ENCODE results near the gene NT5C1A.

Gene NT5C1A

DNA sequence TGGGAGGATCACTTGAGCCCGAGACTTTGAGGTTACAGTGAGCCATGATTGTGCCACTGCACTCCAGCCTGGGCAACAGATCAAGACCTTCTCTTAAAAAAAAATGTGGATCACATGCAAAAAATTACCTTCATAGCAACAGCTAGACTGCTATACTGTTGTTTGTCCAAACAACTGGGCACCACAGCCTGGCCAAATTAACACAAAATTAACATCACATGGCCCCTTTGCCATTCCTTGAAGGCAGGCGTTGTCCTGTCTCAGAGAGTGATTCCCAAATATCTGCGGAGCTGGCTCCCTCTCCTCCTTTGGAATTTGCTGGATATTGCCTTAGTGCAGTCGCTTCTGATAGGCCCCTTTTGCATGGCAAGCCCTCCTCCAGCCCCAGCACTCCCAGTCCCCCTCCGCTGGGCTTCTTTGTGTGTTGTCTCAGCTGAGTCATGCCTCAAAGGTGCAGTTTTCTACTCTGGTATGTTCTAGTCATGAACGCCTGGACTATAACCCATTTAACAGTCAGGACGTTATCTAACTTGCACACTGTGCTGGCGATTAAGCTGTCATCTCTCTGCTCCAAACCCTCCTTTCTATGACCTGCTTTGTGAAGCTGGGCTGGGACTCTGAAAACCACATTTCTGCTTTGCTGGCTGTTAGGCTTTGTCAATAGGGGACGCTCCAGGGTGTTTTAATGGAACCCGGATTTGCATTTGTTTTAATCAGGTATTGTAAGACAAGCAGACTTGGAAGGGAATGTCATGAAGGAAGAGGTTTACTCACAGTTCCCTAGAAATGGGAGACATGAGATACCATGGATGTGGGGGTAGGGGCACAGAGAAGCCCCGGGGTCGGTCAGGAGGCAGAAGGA lies 39.4 kb upstream of the NT5C1A start:
- ChIA-PET CTCF (interaction anchor here (0.6 to 0.8 kb wide), 2 partner anchors 10 to 39 kb away, joined by 3 read pairs; no protein-coding TSS in a partner anchor), POLR2A (interaction anchor here (1.5 to 2.4 kb wide), 2 partner anchors 10 to 27 kb away, joined by 3 to 15 read pairs; partner anchors contain the start of gene PPIE)
- DNase-seq (ENCODE audit: extremely low spot score), result no peak

DNA sequence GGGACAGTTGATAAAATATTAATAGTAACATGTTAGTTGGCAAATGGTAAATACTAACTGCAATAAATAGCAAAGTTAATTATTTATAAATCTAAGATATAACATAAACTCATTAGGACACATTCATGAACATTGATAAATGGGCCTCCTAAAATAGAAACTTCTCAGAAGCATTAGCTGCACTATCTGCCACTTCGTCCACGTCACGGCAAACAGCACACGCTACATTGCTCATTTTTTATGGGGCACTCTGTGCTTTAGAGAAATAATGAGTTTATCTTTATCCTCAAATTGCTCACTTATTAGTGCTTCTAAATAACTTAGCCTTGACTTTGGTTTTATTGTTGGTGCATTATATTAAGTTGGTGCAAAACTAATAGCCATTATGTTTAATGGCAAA lies 35.6 kb upstream of the NT5C1A start:
- TF ChIP-seq NFRKB (IDR thresholded peaks at IDR 0.05) (no peak), TARDBP (IDR thresholded peaks at IDR 0.05) (no peak), ELF4 (IDR thresholded peaks at IDR 0.05) (no peak), LEF1 (IDR thresholded peaks at IDR 0.05; ENCODE audit: borderline replicate concordance) (no peak), ARNT (IDR thresholded peaks at IDR 0.05) (no peak), BHLHE40 (IDR thresholded peaks at IDR 0.05; ENCODE audit: borderline replicate concordance) (no peak), ZNF384 (IDR thresholded peaks at IDR 0.05) (no peak), SP1 (IDR thresholded peaks at IDR 0.05) (no peak), HDGF (IDR thresholded peaks at IDR 0.05; ENCODE audit: borderline replicate concordance) (no peak), L3MBTL2 (conservative IDR thresholded peaks at IDR 0.05) (no peak), FOXK2 (IDR thresholded peaks at IDR 0.05) (no peak), SUZ12 (IDR thresholded peaks at IDR 0.05) (no peak), FOXM1 (IDR thresholded peaks at IDR 0.05; ENCODE audit: borderline replicate concordance) (no peak), FOXA1 (IDR thresholded peaks at IDR 0.05) (no peak), CTBP1 (IDR thresholded peaks at IDR 0.05; ENCODE audit: borderline replicate concordance) (no peak)
- TF ChIP-seq, protein P1, sequence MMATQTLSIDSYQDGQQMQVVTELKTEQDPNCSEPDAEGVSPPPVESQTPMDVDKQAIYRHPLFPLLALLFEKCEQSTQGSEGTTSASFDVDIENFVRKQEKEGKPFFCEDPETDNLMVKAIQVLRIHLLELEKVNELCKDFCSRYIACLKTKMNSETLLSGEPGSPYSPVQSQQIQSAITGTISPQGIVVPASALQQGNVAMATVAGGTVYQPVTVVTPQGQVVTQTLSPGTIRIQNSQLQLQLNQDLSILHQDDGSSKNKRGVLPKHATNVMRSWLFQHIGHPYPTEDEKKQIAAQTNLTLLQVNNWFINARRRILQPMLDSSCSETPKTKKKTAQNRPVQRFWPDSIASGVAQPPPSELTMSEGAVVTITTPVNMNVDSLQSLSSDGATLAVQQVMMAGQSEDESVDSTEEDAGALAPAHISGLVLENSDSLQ (IDR thresholded peaks at IDR 0.05), result no peak
- DNase-seq (ENCODE audit: extremely low spot score), result no peak
- POLR2A ChIA-PET, result no interaction called here
- CTCF ChIA-PET, result interaction anchor here (1.5 kb wide), 1 partner anchor 101 kb away, joined by 3 read pairs; no protein-coding TSS in a partner anchor

More for the DNA sequence above, 39.4 kb upstream of the NT5C1A start:
- TF ChIP-seq BHLHE40 (IDR thresholded peaks at IDR 0.05; ENCODE audit: borderline replicate concordance) (no peak), ELF4 (IDR thresholded peaks at IDR 0.05) (no peak), CTBP1 (IDR thresholded peaks at IDR 0.05; ENCODE audit: borderline replicate concordance) (no peak), TARDBP (IDR thresholded peaks at IDR 0.05) (no peak), SP1 (IDR thresholded peaks at IDR 0.05) (no peak), NFRKB (IDR thresholded peaks at IDR 0.05) (no peak), ZNF384 (IDR thresholded peaks at IDR 0.05) (no peak), FOXM1 (IDR thresholded peaks at IDR 0.05; ENCODE audit: borderline replicate concordance) (no peak)
- TF ChIP-seq, protein P1 (IDR thresholded peaks at IDR 0.05), result no peak

DNA sequence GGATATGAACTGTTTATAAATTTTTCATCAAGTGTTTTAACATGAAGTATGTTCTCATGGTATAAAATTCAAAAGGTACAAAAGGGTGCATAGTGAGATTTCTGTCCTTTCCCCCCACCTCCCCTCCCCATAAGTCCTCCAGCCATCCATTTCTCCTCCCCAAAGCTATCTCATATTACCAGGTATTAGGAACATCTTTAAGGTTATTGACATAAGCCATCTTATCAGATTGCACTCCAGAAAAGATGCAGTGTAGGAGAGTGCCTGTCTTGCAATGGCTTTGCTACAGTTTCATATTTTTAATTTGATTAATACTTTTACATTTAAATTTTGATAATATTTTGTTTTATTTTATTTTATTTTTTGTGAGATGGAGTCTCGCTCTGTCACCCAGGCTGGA lies 32.9 kb upstream of the NT5C1A start:
- no peak for DNase-seq (ENCODE audit: extremely low spot score)
- POLR2A ChIA-PET, result no interaction called here
- TF ChIP-seq TARDBP (IDR thresholded peaks at IDR 0.05), result no peak
- no peak for TF ChIP-seq LEF1 (IDR thresholded peaks at IDR 0.05; ENCODE audit: borderline replicate concordance)
- no peak for TF ChIP-seq FOXK2 (IDR thresholded peaks at IDR 0.05)
- no peak for TF ChIP-seq L3MBTL2 (conservative IDR thresholded peaks at IDR 0.05)
- TF ChIP-seq, protein P1 (IDR thresholded peaks at IDR 0.05), result no peak
- no peak for TF ChIP-seq ZNF384 (IDR thresholded peaks at IDR 0.05)
- no peak for TF ChIP-seq SUZ12 (IDR thresholded peaks at IDR 0.05)
- no peak for TF ChIP-seq FOXA1 (IDR thresholded peaks at IDR 0.05)
- no peak for TF ChIP-seq SP1 (IDR thresholded peaks at IDR 0.05)
- no peak for TF ChIP-seq BHLHE40 (IDR thresholded peaks at IDR 0.05; ENCODE audit: borderline replicate concordance)
- no peak for TF ChIP-seq HDGF (IDR thresholded peaks at IDR 0.05; ENCODE audit: borderline replicate concordance)
- no peak for TF ChIP-seq NFRKB (IDR thresholded peaks at IDR 0.05)
- CTCF ChIA-PET, result interaction anchor here (0.5 to 1.0 kb wide), 2 partner anchors 38 to 99 kb away, joined by 3 to 5 read pairs; no protein-coding TSS in a partner anchor

DNA sequence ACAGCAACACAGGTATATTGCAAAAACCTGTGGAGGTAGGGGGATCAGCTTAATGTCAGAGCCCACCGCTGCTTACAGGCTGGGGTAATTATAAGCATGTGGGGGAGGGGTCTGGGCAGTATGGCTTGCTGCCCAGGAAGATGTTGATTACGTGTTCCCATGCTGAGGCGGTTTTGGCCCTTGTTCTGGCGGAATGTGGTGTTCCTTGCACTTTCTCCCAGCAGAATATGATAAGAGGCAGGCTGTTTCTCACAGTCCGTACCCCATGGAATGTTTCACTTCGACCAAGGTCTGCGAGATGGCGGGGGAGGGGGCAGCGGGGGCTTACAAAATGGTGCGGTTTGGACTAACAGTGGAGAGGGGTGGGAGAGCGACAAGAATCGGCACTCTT lies 29.1 kb upstream of the NT5C1A start:
- DNase-seq (ENCODE audit: extremely low spot score), result no peak
- TF ChIP-seq HDGF (IDR thresholded peaks at IDR 0.05; ENCODE audit: borderline replicate concordance) (no peak), ARNT (IDR thresholded peaks at IDR 0.05) (no peak), FOXA1 (IDR thresholded peaks at IDR 0.05) (no peak), ZNF384 (IDR thresholded peaks at IDR 0.05) (no peak), CTBP1 (IDR thresholded peaks at IDR 0.05; ENCODE audit: borderline replicate concordance) (no peak), FOXK2 (IDR thresholded peaks at IDR 0.05) (no peak), TARDBP (IDR thresholded peaks at IDR 0.05) (no peak), NFRKB (IDR thresholded peaks at IDR 0.05) (no peak), L3MBTL2 (conservative IDR thresholded peaks at IDR 0.05) (no peak), ELF4 (IDR thresholded peaks at IDR 0.05) (no peak), LEF1 (IDR thresholded peaks at IDR 0.05; ENCODE audit: borderline replicate concordance) (no peak), SP1 (IDR thresholded peaks at IDR 0.05) (no peak), FOXM1 (IDR thresholded peaks at IDR 0.05; ENCODE audit: borderline replicate concordance) (no peak), SUZ12 (IDR thresholded peaks at IDR 0.05) (no peak)
- TF ChIP-seq, protein P1 (IDR thresholded peaks at IDR 0.05), result no peak
- ChIA-PET POLR2A (interaction anchor here (1.2 to 1.4 kb wide), 4 partner anchors 8 to 12 kb away, joined by 3 to 7 read pairs (median 4); partner anchors contain the start of gene HPCAL4), CTCF (interaction anchor here (1.2 to 2.0 kb wide), 3 partner anchors 8 to 98 kb away, joined by 4 to 8 read pairs (median 7); partner anchors contain the start of gene NT5C1A)

DNA sequence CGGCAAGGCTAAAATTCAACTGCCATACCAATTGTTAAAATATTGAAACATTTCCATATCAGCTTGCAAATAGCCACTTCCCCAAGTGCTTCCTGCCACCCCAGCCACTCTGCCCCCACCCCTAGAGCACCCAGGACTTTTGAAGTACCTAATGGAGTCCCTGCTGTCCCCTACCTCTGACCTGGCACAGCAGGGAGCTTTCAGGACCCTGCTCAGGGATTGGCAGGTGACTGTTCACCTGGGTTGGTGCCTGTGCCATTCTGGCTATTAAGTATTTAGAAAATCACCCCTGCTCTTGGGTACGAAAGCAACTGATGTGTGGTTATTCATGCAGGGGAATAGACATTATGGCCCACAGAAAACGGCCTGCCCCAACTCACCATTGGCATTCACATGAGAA lies 28.4 kb upstream of the NT5C1A start:
- CTCF ChIA-PET, result interaction anchor here (2.0 kb wide), 1 partner anchor 27 kb away, joined by 7 read pairs; the partner anchor contains the start of gene NT5C1A
- POLR2A ChIA-PET, result interaction anchor here (1.2 kb wide), 1 partner anchor 13 kb away, joined by 4 read pairs; no protein-coding TSS in a partner anchor
- no peak for DNase-seq (ENCODE audit: extremely low spot score)
- TF ChIP-seq SP1 (IDR thresholded peaks at IDR 0.05) (no peak), L3MBTL2 (conservative IDR thresholded peaks at IDR 0.05) (no peak), NFRKB (IDR thresholded peaks at IDR 0.05) (no peak), TARDBP (IDR thresholded peaks at IDR 0.05) (no peak), ZNF384 (IDR thresholded peaks at IDR 0.05) (no peak), ARNT (IDR thresholded peaks at IDR 0.05) (no peak), SUZ12 (IDR thresholded peaks at IDR 0.05) (no peak), ELF4 (IDR thresholded peaks at IDR 0.05) (no peak), HDGF (IDR thresholded peaks at IDR 0.05; ENCODE audit: borderline replicate concordance) (no peak), FOXA1 (IDR thresholded peaks at IDR 0.05) (no peak)
- TF ChIP-seq, protein P1 (IDR thresholded peaks at IDR 0.05), result no peak
